WTC11 (cell line): Measurements from ENCODE around the gene PKIB. TPM values are rescaled to one million over a fixed set of nuclear protein-coding genes. Genes with fewer than 3 reads are reported as not detected.
A peak's percentile ranks its signal among the peaks of the same experiment; 100 is the strongest.

Experiments used
- ATAC-seq: fragments of 200-7000 bp; cut with Tn5 transposase; 2 replicates; pipeline ENCODE4 v1.10.0; 2021; ENCODE audit warnings: mild to moderate bottlenecking, moderate library complexity
- CTCF ChIA-PET: fragments of 300-600 bp; sonication (Branson Sonifier 250); formaldehyde crosslinking; loops from one replicate; lab custom pipeline; 2021; ENCODE audit warnings: antibody characterized with exemption; lab: Charles Lee
- POLR2A ChIA-PET: fragments of 350-600 bp; sonication (Branson Sonifier 250); formaldehyde crosslinking; loops from one replicate; lab custom pipeline; 2021; ENCODE audit warnings: antibody characterized with exemption; lab: Charles Lee
- DNase-seq: peaks from one replicate; pipeline ENCODE4 v3.0.0; 2021; ENCODE audit warnings: low spot score
- H3K27ac Mint-ChIP-seq: 2 replicates; pipeline ENCODE4 v1.8.0; 2021; ENCODE audit warnings: mixed read lengths
- H3K27me3 Mint-ChIP-seq: 2 replicates; pipeline ENCODE4 v1.8.0; 2021; ENCODE audit warnings: low read depth, mild to moderate bottlenecking, moderate library complexity, mixed read lengths
- H3K36me3 Mint-ChIP-seq: 2 replicates; pipeline ENCODE4 v1.8.0; 2021; ENCODE audit warnings: mixed read lengths
- H3K4me1 Mint-ChIP-seq: 2 replicates; pipeline ENCODE4 v1.8.0; 2022; ENCODE audit warnings: mixed read lengths
- H3K4me3 Mint-ChIP-seq: 2 replicates; pipeline ENCODE4 v1.8.0; 2021; ENCODE audit warnings: mild to moderate bottlenecking, moderate library complexity, mixed read lengths
- H3K9me3 Mint-ChIP-seq: 2 replicates; pipeline ENCODE4 v1.8.0; 2021; ENCODE audit warnings: mixed read lengths
- CBFB ChIP-seq: sonication (generic); formaldehyde crosslinking; IDR thresholded peaks from 2 replicates; pipeline ENCODE4 v1.8.1; 2022; ENCODE audit warnings: mild to moderate bottlenecking, low read depth, missing genetic modification reagents
- CREM ChIP-seq: sonication (generic); formaldehyde crosslinking; IDR thresholded peaks from 2 replicates; pipeline ENCODE4 v1.8.1; 2022; ENCODE audit warnings: mild to moderate bottlenecking, missing genetic modification reagents, moderate library complexity
- ESRRA ChIP-seq: sonication (generic); formaldehyde crosslinking; IDR thresholded peaks from 2 replicates; pipeline ENCODE4 v1.8.1; 2022; ENCODE audit warnings: mild to moderate bottlenecking, missing genetic modification reagents, borderline replicate concordance
- ETV6 ChIP-seq: sonication (generic); formaldehyde crosslinking; IDR thresholded peaks from 2 replicates; pipeline ENCODE4 v1.8.1; 2022; ENCODE audit warnings: mild to moderate bottlenecking, missing genetic modification reagents
- KAT7 ChIP-seq: sonication (generic); formaldehyde crosslinking; IDR thresholded peaks from 2 replicates; pipeline ENCODE4 v1.8.1; 2023; ENCODE audit warnings: missing genetic modification reagents, mild to moderate bottlenecking, borderline replicate concordance
- MXD4 ChIP-seq: fragments of 250-450 bp; sonication (Bioruptor Pico); IDR thresholded peaks from 2 replicates; pipeline ENCODE4 v1.8.0; 2021; ENCODE audit warnings: mild to moderate bottlenecking, moderate library complexity, borderline replicate concordance
- NFATC4 ChIP-seq: fragments of 250-450 bp; sonication (Bioruptor Pico); IDR thresholded peaks from 2 replicates; pipeline ENCODE4 v1.9.0; 2021; ENCODE audit warnings: mild to moderate bottlenecking
- NFE2L1 ChIP-seq: sonication (generic); formaldehyde crosslinking; IDR thresholded peaks from 2 replicates; pipeline ENCODE4 v1.8.1; 2023; ENCODE audit warnings: missing genetic modification reagents
- NR3C1 ChIP-seq: sonication (generic); formaldehyde crosslinking; conservative IDR thresholded peaks from 2 replicates; pipeline ENCODE4 v1.8.1; 2023; ENCODE audit warnings: low read depth, mild to moderate bottlenecking, missing genetic modification reagents
- SMAD4 ChIP-seq: sonication (generic); formaldehyde crosslinking; IDR thresholded peaks from 2 replicates; pipeline ENCODE4 v1.8.0; 2022; ENCODE audit warnings: mild to moderate bottlenecking, missing genetic modification reagents
- ZNF121 ChIP-seq: sonication (generic); formaldehyde crosslinking; IDR thresholded peaks from 2 replicates; pipeline ENCODE4 v1.8.0; 2023; ENCODE audit warnings: missing genetic modification reagents
- ZNF232 ChIP-seq: sonication (generic); formaldehyde crosslinking; IDR thresholded peaks from 2 replicates; pipeline ENCODE4 v1.8.0; 2022; ENCODE audit warnings: mild to moderate bottlenecking, missing genetic modification reagents
- ZNF416 ChIP-seq: fragments of 250-450 bp; sonication (Bioruptor Pico); IDR thresholded peaks from 2 replicates; pipeline ENCODE4 v1.9.0; 2021; ENCODE audit warnings: mild to moderate bottlenecking, inconsistent platforms
- ZNF423 ChIP-seq: fragments of 250-450 bp; sonication (Bioruptor Pico); IDR thresholded peaks from 2 replicates; pipeline ENCODE4 v2.1.2; 2022; ENCODE audit warnings: mild to moderate bottlenecking, moderate library complexity
- total RNA-seq: library from RNA; stranded (reverse); gene quantifications from 3 replicates; pipeline ENCODE4 v1.2.3, GENCODE V29; 2021
- TF ChIP-seq, protein P1 (sequence below): sonication (generic); formaldehyde crosslinking; IDR thresholded peaks from 2 replicates; pipeline ENCODE4 v1.8.1; 2023; ENCODE audit warnings: mild to moderate bottlenecking, missing genetic modification reagents, moderate library complexity
- TF ChIP-seq, protein P2 (sequence below): sonication (generic); formaldehyde crosslinking; IDR thresholded peaks from 2 replicates; pipeline ENCODE4 v1.8.1; 2023; ENCODE audit warnings: mild to moderate bottlenecking, moderate library complexity, missing genetic modification reagents
- TF ChIP-seq, protein P3 (sequence below): fragments of 250-450 bp; sonication (Bioruptor Pico); IDR thresholded peaks from 2 replicates; pipeline ENCODE4 v2.1.2; 2022; ENCODE audit warnings: mild to moderate bottlenecking, moderate library complexity
- TF ChIP-seq, protein P4 (sequence below): sonication (generic); formaldehyde crosslinking; IDR thresholded peaks from 2 replicates; pipeline ENCODE4 v1.8.1; 2022; ENCODE audit warnings: missing genetic modification reagents, borderline replicate concordance
- TF ChIP-seq, protein P5 (sequence below): sonication (generic); formaldehyde crosslinking; IDR thresholded peaks from 2 replicates; pipeline ENCODE4 v1.8.1; 2022; ENCODE audit warnings: low read depth, missing genetic modification reagents, borderline replicate concordance
- TF ChIP-seq, protein P6 (sequence below): sonication (generic); formaldehyde crosslinking; IDR thresholded peaks from 2 replicates; pipeline ENCODE4 v1.8.0; 2022; ENCODE audit warnings: missing genetic modification reagents
- TF ChIP-seq, protein P7 (sequence below): sonication (generic); formaldehyde crosslinking; IDR thresholded peaks from 2 replicates; pipeline ENCODE4 v1.8.1; 2022; ENCODE audit warnings: mild to moderate bottlenecking, moderate library complexity, missing genetic modification reagents
- TF ChIP-seq, protein P8 (sequence below): sonication (generic); formaldehyde crosslinking; IDR thresholded peaks from 2 replicates; pipeline ENCODE4 v1.8.1; 2022; ENCODE audit warnings: low read depth, mild to moderate bottlenecking, moderate library complexity, missing genetic modification reagents, borderline replicate concordance

Gene PKIB
- total RNA-seq, 1 experiment from 2014 or later, result 26.4 TPM

DNA sequence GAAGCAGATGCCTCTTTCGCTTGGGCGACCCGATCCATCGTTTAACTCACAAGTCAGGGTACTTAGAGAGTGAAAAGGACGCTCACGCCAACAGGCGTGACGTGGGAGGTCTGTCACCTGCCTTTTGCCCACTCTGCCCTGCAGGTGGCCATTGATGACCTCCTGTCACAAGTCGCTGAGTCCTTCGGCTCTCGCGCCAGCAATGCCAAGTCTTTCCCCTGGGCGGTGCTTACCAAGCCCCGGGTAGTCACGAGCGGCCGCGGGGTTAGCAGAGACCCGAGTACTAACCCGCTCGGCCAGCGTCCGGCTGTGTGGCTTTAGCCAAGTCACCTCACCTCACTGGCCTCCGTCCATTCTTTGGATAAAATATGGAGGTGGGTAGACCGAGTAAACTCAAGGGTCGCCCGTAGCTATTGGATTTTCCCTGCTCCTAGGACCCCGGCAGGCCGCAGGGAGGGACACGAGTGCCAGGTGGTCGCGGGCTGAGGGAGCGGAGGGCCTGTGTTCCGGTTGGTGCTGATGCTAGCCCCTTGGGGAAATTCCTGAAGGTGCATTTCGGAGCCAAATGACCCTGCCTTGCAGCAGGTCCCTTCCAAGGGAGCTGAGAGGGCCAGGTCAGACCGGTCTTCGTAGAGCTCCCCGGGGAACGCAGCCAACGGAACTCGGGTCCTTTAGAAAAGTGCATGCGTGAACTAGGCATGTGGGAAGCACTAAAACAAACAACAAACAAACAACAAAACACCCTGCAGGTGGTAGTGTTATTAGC is 668 bp downstream of the PKIB start:
- peaks cover 45% of the 10 kb centered on the region for H3K27me3 Mint-ChIP-seq
- peak overlapping the region; percentile 85 for H3K4me3 Mint-ChIP-seq
- no peaks in the 10 kb centered on the region for H3K36me3 Mint-ChIP-seq
- ChIA-PET CTCF (interaction anchor here (0.6 to 1.9 kb wide), 15 partner anchors 9 to 258 kb away, joined by 3 to 12 read pairs (median 4); partner anchors contain the start of gene SMPDL3A), POLR2A (interaction anchor here (0.6 to 0.7 kb wide), 2 partner anchors 139 to 211 kb away, joined by 3 read pairs; partner anchors contain the start of genes HSF2 and SERINC1)
- no peak overlapping the region for H3K27ac Mint-ChIP-seq
- H3K9me3 Mint-ChIP-seq, result no peaks in the 10 kb centered on the region; the same call in 1 of the 2 replicates
- no peak for TF ChIP-seq CREM (CRISPR knock-in tag)
- TF ChIP-seq SMAD4 (CRISPR knock-in tag), result no peak
- TF ChIP-seq, protein P1, sequence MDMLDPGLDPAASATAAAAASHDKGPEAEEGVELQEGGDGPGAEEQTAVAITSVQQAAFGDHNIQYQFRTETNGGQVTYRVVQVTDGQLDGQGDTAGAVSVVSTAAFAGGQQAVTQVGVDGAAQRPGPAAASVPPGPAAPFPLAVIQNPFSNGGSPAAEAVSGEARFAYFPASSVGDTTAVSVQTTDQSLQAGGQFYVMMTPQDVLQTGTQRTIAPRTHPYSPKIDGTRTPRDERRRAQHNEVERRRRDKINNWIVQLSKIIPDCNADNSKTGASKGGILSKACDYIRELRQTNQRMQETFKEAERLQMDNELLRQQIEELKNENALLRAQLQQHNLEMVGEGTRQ (CRISPR knock-in tag), result 0 out of 2 replicates have a peak, but pooled peaks have one; percentile 4
- no peak for TF ChIP-seq ETV6 (CRISPR knock-in tag)
- TF ChIP-seq MXD4, result no peak
- TF ChIP-seq, protein P2, sequence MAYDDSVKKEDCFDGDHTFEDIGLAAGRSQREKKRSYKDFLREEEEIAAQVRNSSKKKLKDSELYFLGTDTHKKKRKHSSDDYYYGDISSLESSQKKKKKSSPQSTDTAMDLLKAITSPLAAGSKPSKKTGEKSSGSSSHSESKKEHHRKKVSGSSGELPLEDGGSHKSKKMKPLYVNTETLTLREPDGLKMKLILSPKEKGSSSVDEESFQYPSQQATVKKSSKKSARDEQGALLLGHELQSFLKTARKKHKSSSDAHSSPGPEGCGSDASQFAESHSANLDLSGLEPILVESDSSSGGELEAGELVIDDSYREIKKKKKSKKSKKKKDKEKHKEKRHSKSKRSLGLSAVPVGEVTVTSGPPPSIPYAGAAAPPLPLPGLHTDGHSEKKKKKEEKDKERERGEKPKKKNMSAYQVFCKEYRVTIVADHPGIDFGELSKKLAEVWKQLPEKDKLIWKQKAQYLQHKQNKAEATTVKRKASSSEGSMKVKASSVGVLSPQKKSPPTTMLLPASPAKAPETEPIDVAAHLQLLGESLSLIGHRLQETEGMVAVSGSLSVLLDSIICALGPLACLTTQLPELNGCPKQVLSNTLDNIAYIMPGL (CRISPR knock-in tag), result no peak
- TF ChIP-seq, protein P3, sequence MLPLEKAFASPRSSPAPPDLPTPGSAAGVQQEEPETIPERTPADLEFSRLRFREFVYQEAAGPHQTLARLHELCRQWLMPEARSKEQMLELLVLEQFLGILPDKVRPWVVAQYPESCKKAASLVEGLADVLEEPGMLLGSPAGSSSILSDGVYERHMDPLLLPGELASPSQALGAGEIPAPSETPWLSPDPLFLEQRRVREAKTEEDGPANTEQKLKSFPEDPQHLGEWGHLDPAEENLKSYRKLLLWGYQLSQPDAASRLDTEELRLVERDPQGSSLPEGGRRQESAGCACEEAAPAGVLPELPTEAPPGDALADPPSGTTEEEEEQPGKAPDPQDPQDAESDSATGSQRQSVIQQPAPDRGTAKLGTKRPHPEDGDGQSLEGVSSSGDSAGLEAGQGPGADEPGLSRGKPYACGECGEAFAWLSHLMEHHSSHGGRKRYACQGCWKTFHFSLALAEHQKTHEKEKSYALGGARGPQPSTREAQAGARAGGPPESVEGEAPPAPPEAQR (CRISPR knock-in tag), result no peak
- no peak for TF ChIP-seq ZNF121
- no peak for TF ChIP-seq CBFB (CRISPR knock-in tag)
- TF ChIP-seq, protein P4, sequence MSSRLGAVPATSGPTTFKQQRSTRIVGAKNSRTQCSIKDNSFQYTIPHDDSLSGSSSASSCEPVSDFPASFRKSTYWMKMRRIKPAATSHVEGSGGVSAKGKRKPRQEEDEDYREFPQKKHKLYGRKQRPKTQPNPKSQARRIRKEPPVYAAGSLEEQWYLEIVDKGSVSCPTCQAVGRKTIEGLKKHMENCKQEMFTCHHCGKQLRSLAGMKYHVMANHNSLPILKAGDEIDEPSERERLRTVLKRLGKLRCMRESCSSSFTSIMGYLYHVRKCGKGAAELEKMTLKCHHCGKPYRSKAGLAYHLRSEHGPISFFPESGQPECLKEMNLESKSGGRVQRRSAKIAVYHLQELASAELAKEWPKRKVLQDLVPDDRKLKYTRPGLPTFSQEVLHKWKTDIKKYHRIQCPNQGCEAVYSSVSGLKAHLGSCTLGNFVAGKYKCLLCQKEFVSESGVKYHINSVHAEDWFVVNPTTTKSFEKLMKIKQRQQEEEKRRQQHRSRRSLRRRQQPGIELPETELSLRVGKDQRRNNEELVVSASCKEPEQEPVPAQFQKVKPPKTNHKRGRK, result 0 out of 2 replicates have a peak, but pooled peaks have one; percentile 2
- TF ChIP-seq KAT7 (CRISPR knock-in tag), result no peak
- no peak for TF ChIP-seq ZNF423
- TF ChIP-seq NR3C1 (CRISPR knock-in tag), result no peak
- no peak for TF ChIP-seq ESRRA (CRISPR knock-in tag)
- DNase-seq (peak; percentile 66), ATAC-seq (peak; percentile 77)
- peaks cover 13% of the 10 kb centered on the region for H3K4me1 Mint-ChIP-seq

DNA sequence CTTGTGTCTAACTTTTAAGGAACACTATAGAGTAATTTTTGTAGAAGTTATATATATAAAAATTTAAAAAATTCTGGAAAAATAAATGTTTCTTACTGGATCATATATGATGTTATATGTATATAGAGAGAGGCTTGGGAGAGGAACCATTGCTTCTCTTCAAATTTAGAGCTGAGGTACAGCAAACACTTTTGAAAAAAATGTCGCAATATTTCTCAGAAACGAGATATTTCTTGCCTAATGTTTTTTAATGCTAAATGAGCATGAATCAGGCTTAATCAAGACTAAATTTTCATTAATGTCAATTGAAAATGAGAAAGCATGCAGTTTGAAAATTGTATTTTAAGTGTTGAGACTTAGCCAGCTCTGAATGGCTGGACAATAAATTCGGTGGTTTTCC is 2.6 kb downstream of the PKIB start:
- H3K9me3 Mint-ChIP-seq, result no peaks in the 10 kb centered on the region; the same call in 1 of the 2 replicates
- H3K4me3 Mint-ChIP-seq, result no peak overlapping the region
- no peak for ATAC-seq
- CTCF ChIA-PET, result no interaction called here
- peaks cover 13% of the 10 kb centered on the region for H3K4me1 Mint-ChIP-seq
- H3K36me3 Mint-ChIP-seq, result no peaks in the 10 kb centered on the region
- H3K27me3 Mint-ChIP-seq, result peaks cover 42% of the 10 kb centered on the region
- DNase-seq, result no peak
- H3K27ac Mint-ChIP-seq, result no peak overlapping the region
- POLR2A ChIA-PET, result no interaction called here
- TF ChIP-seq ZNF416 (CRISPR knock-in tag) (no peak), NFE2L1 (no peak), ZNF232 (CRISPR knock-in tag) (no peak), NFATC4 (CRISPR knock-in tag) (no peak)
- TF ChIP-seq, protein P5, sequence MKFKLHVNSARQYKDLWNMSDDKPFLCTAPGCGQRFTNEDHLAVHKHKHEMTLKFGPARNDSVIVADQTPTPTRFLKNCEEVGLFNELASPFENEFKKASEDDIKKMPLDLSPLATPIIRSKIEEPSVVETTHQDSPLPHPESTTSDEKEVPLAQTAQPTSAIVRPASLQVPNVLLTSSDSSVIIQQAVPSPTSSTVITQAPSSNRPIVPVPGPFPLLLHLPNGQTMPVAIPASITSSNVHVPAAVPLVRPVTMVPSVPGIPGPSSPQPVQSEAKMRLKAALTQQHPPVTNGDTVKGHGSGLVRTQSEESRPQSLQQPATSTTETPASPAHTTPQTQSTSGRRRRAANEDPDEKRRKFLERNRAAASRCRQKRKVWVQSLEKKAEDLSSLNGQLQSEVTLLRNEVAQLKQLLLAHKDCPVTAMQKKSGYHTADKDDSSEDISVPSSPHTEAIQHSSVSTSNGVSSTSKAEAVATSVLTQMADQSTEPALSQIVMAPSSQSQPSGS (CRISPR knock-in tag), result no peak
- TF ChIP-seq, protein P6, sequence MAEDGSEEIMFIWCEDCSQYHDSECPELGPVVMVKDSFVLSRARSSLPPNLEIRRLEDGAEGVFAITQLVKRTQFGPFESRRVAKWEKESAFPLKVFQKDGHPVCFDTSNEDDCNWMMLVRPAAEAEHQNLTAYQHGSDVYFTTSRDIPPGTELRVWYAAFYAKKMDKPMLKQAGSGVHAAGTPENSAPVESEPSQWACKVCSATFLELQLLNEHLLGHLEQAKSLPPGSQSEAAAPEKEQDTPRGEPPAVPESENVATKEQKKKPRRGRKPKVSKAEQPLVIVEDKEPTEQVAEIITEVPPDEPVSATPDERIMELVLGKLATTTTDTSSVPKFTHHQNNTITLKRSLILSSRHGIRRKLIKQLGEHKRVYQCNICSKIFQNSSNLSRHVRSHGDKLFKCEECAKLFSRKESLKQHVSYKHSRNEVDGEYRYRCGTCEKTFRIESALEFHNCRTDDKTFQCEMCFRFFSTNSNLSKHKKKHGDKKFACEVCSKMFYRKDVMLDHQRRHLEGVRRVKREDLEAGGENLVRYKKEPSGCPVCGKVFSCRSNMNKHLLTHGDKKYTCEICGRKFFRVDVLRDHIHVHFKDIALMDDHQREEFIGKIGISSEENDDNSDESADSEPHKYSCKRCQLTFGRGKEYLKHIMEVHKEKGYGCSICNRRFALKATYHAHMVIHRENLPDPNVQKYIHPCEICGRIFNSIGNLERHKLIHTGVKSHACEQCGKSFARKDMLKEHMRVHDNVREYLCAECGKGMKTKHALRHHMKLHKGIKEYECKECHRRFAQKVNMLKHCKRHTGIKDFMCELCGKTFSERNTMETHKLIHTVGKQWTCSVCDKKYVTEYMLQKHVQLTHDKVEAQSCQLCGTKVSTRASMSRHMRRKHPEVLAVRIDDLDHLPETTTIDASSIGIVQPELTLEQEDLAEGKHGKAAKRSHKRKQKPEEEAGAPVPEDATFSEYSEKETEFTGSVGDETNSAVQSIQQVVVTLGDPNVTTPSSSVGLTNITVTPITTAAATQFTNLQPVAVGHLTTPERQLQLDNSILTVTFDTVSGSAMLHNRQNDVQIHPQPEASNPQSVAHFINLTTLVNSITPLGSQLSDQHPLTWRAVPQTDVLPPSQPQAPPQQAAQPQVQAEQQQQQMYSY (CRISPR knock-in tag), result no peak
- TF ChIP-seq, protein P7, sequence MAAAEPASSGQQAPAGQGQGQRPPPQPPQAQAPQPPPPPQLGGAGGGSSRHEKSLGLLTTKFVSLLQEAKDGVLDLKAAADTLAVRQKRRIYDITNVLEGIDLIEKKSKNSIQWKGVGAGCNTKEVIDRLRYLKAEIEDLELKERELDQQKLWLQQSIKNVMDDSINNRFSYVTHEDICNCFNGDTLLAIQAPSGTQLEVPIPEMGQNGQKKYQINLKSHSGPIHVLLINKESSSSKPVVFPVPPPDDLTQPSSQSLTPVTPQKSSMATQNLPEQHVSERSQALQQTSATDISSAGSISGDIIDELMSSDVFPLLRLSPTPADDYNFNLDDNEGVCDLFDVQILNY (CRISPR knock-in tag), result no peak
- TF ChIP-seq, protein P8, sequence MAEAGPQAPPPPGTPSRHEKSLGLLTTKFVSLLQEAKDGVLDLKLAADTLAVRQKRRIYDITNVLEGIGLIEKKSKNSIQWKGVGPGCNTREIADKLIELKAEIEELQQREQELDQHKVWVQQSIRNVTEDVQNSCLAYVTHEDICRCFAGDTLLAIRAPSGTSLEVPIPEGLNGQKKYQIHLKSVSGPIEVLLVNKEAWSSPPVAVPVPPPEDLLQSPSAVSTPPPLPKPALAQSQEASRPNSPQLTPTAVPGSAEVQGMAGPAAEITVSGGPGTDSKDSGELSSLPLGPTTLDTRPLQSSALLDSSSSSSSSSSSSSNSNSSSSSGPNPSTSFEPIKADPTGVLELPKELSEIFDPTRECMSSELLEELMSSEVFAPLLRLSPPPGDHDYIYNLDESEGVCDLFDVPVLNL (CRISPR knock-in tag), result no peak
